WTC11 (cell line): ENCODE results near the gene ZFP90.
"Not testable (repeated sequence)": the region's sequence is repeated elsewhere in the genome, so short reads cannot be mapped to it uniquely, and the experiment has no call there.

Source experiments
- GABPB1 ChIP-seq: sonication (generic); formaldehyde crosslinking; IDR thresholded peaks from 2 replicates; pipeline ENCODE4 v1.8.1; 2023; ENCODE audit warnings: mild to moderate bottlenecking, missing genetic modification reagents
- IRF2 ChIP-seq: sonication (generic); formaldehyde crosslinking; IDR thresholded peaks from 2 replicates; pipeline ENCODE4 v1.8.0; 2022; ENCODE audit warnings: low read depth, missing genetic modification reagents, borderline replicate concordance
- ZNF121 ChIP-seq: sonication (generic); formaldehyde crosslinking; IDR thresholded peaks from 2 replicates; pipeline ENCODE4 v1.8.0; 2023; ENCODE audit warnings: missing genetic modification reagents
- ZNF219 ChIP-seq: sonication (generic); formaldehyde crosslinking; IDR thresholded peaks from 2 replicates; pipeline ENCODE4 v1.8.0; 2023; ENCODE audit warnings: missing genetic modification reagents, mild to moderate bottlenecking, borderline replicate concordance
- TF ChIP-seq, protein P1 (sequence below): fragments of 200-600 bp; IDR thresholded peaks from 2 replicates; pipeline ENCODE4 v1.8.0; 2022; ENCODE audit warnings: antibody characterized with exemption
- TF ChIP-seq, protein P2 (sequence below): sonication (generic); formaldehyde crosslinking; IDR thresholded peaks from 2 replicates; pipeline ENCODE4 v1.8.1; 2023; ENCODE audit warnings: mild to moderate bottlenecking, missing genetic modification reagents, moderate library complexity
- TF ChIP-seq, protein P3 (sequence below): sonication (generic); formaldehyde crosslinking; IDR thresholded peaks from 2 replicates; pipeline ENCODE4 v1.8.0; 2022; ENCODE audit warnings: mild to moderate bottlenecking, missing genetic modification reagents
- TF ChIP-seq, protein P4 (sequence below): sonication (generic); formaldehyde crosslinking; IDR thresholded peaks from 2 replicates; pipeline ENCODE4 v1.8.1; 2022; ENCODE audit warnings: low read depth, mild to moderate bottlenecking, moderate library complexity, missing genetic modification reagents, borderline replicate concordance
- TF ChIP-seq, protein P5 (sequence below): sonication (generic); formaldehyde crosslinking; IDR thresholded peaks from 2 replicates; pipeline ENCODE4 v1.8.0; 2022; ENCODE audit warnings: missing genetic modification reagents
- TF ChIP-seq, protein P6 (sequence below): sonication (generic); formaldehyde crosslinking; IDR thresholded peaks from 2 replicates; pipeline ENCODE4 v1.8.0; 2022; ENCODE audit warnings: mild to moderate bottlenecking, missing genetic modification reagents
- TF ChIP-seq, protein P7 (sequence below): sonication (generic); formaldehyde crosslinking; IDR thresholded peaks from 2 replicates; pipeline ENCODE4 v1.8.0; 2022; ENCODE audit warnings: mild to moderate bottlenecking, missing genetic modification reagents

DNA sequence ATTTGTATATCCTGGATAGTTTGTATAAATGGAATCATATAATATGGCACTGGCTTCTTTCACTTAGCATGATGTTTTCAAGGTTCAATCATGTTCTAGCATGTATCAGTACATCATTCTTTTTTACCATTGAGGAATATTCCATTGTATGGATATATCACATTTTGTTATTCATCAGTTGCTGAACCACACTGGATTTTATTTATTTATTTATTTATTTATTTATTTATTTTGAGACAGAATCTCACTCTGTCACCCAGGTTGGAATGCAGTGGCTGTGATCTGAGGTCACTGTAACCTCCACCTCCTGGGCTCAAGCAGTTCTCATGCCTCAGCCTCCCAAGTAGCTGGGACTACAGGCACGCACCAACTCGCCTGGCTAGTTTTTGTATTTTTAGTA, 21.2 kb downstream of the ZFP90 start:
- TF ChIP-seq, protein P1, sequence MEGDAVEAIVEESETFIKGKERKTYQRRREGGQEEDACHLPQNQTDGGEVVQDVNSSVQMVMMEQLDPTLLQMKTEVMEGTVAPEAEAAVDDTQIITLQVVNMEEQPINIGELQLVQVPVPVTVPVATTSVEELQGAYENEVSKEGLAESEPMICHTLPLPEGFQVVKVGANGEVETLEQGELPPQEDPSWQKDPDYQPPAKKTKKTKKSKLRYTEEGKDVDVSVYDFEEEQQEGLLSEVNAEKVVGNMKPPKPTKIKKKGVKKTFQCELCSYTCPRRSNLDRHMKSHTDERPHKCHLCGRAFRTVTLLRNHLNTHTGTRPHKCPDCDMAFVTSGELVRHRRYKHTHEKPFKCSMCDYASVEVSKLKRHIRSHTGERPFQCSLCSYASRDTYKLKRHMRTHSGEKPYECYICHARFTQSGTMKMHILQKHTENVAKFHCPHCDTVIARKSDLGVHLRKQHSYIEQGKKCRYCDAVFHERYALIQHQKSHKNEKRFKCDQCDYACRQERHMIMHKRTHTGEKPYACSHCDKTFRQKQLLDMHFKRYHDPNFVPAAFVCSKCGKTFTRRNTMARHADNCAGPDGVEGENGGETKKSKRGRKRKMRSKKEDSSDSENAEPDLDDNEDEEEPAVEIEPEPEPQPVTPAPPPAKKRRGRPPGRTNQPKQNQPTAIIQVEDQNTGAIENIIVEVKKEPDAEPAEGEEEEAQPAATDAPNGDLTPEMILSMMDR = not testable (repeated sequence)
- TF ChIP-seq, protein P2, sequence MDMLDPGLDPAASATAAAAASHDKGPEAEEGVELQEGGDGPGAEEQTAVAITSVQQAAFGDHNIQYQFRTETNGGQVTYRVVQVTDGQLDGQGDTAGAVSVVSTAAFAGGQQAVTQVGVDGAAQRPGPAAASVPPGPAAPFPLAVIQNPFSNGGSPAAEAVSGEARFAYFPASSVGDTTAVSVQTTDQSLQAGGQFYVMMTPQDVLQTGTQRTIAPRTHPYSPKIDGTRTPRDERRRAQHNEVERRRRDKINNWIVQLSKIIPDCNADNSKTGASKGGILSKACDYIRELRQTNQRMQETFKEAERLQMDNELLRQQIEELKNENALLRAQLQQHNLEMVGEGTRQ (CRISPR knock-in tag) = not testable (repeated sequence)
- TF ChIP-seq, protein P3, sequence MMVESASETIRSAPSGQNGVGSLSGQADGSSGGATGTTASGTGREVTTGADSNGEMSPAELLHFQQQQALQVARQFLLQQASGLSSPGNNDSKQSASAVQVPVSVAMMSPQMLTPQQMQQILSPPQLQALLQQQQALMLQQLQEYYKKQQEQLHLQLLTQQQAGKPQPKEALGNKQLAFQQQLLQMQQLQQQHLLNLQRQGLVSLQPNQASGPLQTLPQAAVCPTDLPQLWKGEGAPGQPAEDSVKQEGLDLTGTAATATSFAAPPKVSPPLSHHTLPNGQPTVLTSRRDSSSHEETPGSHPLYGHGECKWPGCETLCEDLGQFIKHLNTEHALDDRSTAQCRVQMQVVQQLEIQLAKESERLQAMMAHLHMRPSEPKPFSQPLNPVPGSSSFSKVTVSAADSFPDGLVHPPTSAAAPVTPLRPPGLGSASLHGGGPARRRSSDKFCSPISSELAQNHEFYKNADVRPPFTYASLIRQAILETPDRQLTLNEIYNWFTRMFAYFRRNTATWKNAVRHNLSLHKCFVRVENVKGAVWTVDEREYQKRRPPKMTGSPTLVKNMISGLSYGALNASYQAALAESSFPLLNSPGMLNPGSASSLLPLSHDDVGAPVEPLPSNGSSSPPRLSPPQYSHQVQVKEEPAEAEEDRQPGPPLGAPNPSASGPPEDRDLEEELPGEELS = not testable (repeated sequence)
- TF ChIP-seq, protein P4, sequence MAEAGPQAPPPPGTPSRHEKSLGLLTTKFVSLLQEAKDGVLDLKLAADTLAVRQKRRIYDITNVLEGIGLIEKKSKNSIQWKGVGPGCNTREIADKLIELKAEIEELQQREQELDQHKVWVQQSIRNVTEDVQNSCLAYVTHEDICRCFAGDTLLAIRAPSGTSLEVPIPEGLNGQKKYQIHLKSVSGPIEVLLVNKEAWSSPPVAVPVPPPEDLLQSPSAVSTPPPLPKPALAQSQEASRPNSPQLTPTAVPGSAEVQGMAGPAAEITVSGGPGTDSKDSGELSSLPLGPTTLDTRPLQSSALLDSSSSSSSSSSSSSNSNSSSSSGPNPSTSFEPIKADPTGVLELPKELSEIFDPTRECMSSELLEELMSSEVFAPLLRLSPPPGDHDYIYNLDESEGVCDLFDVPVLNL = not testable (repeated sequence)
- TF ChIP-seq ZNF121; GABPB1; ZNF219 (CRISPR knock-in tag); IRF2 (CRISPR knock-in tag): not testable (repeated sequence)
- TF ChIP-seq, protein P5, sequence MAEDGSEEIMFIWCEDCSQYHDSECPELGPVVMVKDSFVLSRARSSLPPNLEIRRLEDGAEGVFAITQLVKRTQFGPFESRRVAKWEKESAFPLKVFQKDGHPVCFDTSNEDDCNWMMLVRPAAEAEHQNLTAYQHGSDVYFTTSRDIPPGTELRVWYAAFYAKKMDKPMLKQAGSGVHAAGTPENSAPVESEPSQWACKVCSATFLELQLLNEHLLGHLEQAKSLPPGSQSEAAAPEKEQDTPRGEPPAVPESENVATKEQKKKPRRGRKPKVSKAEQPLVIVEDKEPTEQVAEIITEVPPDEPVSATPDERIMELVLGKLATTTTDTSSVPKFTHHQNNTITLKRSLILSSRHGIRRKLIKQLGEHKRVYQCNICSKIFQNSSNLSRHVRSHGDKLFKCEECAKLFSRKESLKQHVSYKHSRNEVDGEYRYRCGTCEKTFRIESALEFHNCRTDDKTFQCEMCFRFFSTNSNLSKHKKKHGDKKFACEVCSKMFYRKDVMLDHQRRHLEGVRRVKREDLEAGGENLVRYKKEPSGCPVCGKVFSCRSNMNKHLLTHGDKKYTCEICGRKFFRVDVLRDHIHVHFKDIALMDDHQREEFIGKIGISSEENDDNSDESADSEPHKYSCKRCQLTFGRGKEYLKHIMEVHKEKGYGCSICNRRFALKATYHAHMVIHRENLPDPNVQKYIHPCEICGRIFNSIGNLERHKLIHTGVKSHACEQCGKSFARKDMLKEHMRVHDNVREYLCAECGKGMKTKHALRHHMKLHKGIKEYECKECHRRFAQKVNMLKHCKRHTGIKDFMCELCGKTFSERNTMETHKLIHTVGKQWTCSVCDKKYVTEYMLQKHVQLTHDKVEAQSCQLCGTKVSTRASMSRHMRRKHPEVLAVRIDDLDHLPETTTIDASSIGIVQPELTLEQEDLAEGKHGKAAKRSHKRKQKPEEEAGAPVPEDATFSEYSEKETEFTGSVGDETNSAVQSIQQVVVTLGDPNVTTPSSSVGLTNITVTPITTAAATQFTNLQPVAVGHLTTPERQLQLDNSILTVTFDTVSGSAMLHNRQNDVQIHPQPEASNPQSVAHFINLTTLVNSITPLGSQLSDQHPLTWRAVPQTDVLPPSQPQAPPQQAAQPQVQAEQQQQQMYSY (CRISPR knock-in tag) = not testable (repeated sequence)
- TF ChIP-seq, protein P6, sequence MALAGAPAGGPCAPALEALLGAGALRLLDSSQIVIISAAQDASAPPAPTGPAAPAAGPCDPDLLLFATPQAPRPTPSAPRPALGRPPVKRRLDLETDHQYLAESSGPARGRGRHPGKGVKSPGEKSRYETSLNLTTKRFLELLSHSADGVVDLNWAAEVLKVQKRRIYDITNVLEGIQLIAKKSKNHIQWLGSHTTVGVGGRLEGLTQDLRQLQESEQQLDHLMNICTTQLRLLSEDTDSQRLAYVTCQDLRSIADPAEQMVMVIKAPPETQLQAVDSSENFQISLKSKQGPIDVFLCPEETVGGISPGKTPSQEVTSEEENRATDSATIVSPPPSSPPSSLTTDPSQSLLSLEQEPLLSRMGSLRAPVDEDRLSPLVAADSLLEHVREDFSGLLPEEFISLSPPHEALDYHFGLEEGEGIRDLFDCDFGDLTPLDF (CRISPR knock-in tag) = not testable (repeated sequence)
- TF ChIP-seq, protein P7, sequence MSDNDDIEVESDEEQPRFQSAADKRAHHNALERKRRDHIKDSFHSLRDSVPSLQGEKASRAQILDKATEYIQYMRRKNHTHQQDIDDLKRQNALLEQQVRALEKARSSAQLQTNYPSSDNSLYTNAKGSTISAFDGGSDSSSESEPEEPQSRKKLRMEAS = not testable (repeated sequence)
